ENCODE results near the gene CNTN4. TPM values are rescaled to one million over a fixed set of nuclear protein-coding genes. Genes with fewer than 3 reads are reported as not detected.

Gene CNTN4
- total and polyA plus RNA-seq, 2 of the 8 experiments (the other 6 are each of a cell fraction or from before 2014, with no cell fraction given), result 0.41 to 2.2 TPM

GRCh38 chr3:2236203-2236602 is 137.5 kb downstream of the CNTN4 start:
- no peak overlapping the region for H3K27ac ChIP-seq (ENCODE audit: low read depth, low read length)
- ChIA-PET CTCF (ENCODE audit: partially characterized antibody) (interaction anchor here (1.6 kb wide), 1 partner anchor 15 kb away, joined by 3 read pairs; no protein-coding TSS in a partner anchor), POLR2A (ENCODE audit: partially characterized antibody) (no interaction called here)
- H4K5ac ChIP-seq (ENCODE audit: insufficient read length, low read depth, low read length), result no peak overlapping the region
- no peaks in the 10 kb centered on the region for H3K9me3 ChIP-seq (ENCODE audit: insufficient read depth in 2 of 2, low read depth in 1 of 2, low read length in 1 of 2)
- no peak overlapping the region for H3K14ac ChIP-seq (ENCODE audit: insufficient read length)
- no peak overlapping the region for H3K18ac ChIP-seq (ENCODE audit: extremely low read depth, low read length)
- no peak overlapping the region for H2BK15ac ChIP-seq (ENCODE audit: low read length)
- no peak for DNase-seq (ENCODE audit: low read depth in 1 of 2, low spot score in 2 of 2)
- H3K9ac ChIP-seq (replicated peaks in 1 of 4; ENCODE audit: extremely low read depth in 1 of 4, low read depth in 3 of 4, low read length in 3 of 4), result no peak overlapping the region
- H3K4me3 ChIP-seq (ENCODE audit: extremely low read depth in 1 of 4, insufficient read depth in 2 of 4, low read depth in 3 of 4, low read length in 4 of 4), result no peak overlapping the region
- 93% methylated on average over 4 of the region's 4 CpGs; no CpG with 5 or more reads in 1 of the 2 experiments for WGBS, 2 experiments (ENCODE audit: extremely low coverage in 1 of 2, insufficient coverage in 1 of 2, insufficient read length in 1 of 2, insufficient replicate concordance in 2 of 2, low coverage in 1 of 2, low lambda C conversion rate in 2 of 2, missing lambda C conversion rate in 1 of 2)
- no peak overlapping the region for H2BK120ac ChIP-seq (replicated peaks; ENCODE audit: low read depth, low read length)
- H3K56ac ChIP-seq (replicated peaks; ENCODE audit: insufficient read length, low read depth, low read length), result no peak overlapping the region
- H3K23ac ChIP-seq (ENCODE audit: insufficient read length), result no peak overlapping the region
- FAIRE-seq, result no peak
- no peaks in the 10 kb centered on the region for H3K23me2 ChIP-seq (ENCODE audit: low read depth, low read length)
- H4K8ac ChIP-seq (ENCODE audit: extremely low read depth, insufficient read depth, low read length), result no peak overlapping the region
- no peaks in the 10 kb centered on the region for H3K27me3 ChIP-seq (replicated peaks in 1 of 4; ENCODE audit: control insufficient read depth in 3 of 4, extremely low read depth in 1 of 4, insufficient read depth in 3 of 4, low read length in 3 of 4)
- H3K4me1 ChIP-seq (replicated peaks in 1 of 4; ENCODE audit: control insufficient read depth in 3 of 4, insufficient read depth in 4 of 4, low read length in 3 of 4), result no peaks in the 10 kb centered on the region
- no peaks in the 10 kb centered on the region for H4K20me1 ChIP-seq (replicated peaks in 1 of 2; ENCODE audit: control insufficient read depth in 1 of 2, insufficient read depth in 2 of 2, low read length in 2 of 2)
- H4K91ac ChIP-seq (replicated peaks; ENCODE audit: insufficient read length, low read length), result no peak overlapping the region
- H3K4me2 ChIP-seq (ENCODE audit: insufficient read depth in 1 of 2, low read depth in 2 of 2, low read length in 2 of 2), result no peak overlapping the region
- H2BK12ac ChIP-seq (ENCODE audit: low read depth, low read length), result no peak overlapping the region
- H2BK5ac ChIP-seq (ENCODE audit: low read depth, low read length), result no peak overlapping the region
- no peak overlapping the region for H3K4ac ChIP-seq (replicated peaks; ENCODE audit: insufficient read length, low read depth, low read length)
- no peak overlapping the region for H2BK20ac ChIP-seq (ENCODE audit: low read length)
- no peaks in the 10 kb centered on the region for H3K79me1 ChIP-seq (ENCODE audit: low read depth, low read length)
- H2AFZ ChIP-seq (ENCODE audit: low read length), result no peak overlapping the region
- no peak overlapping the region for H2AK5ac ChIP-seq (ENCODE audit: low read depth, low read length)
- no peaks in the 10 kb centered on the region for H3K79me2 ChIP-seq (ENCODE audit: control insufficient read depth in 1 of 2, insufficient read depth in 2 of 2, low read length in 2 of 2)
- no peaks in the 10 kb centered on the region for H3K36me3 ChIP-seq (ENCODE audit: control insufficient read depth in 2 of 4, insufficient read depth in 4 of 4, low read length in 3 of 4)
- TF ChIP-seq KDM1A (IDR thresholded peaks at IDR 0.05; ENCODE audit: borderline replicate concordance, low read length) (no peak), MAX (IDR thresholded peaks at IDR 0.05) (no peak), KDM4A (IDR thresholded peaks at IDR 0.05; ENCODE audit: low read depth, low read length, severe bottlenecking) (no peak), EZH2 (IDR thresholded peaks at IDR 0.05; ENCODE audit: low read depth, low read length, severe bottlenecking) (no peak), PHF8 (conservative IDR thresholded peaks at IDR 0.05; ENCODE audit: low read depth, low read length) (no peak), SP4 (IDR thresholded peaks at IDR 0.05; ENCODE audit: low read length) (no peak), ATF3 (IDR thresholded peaks at IDR 0.05; ENCODE audit: insufficient read depth, low read depth, low read length) (no peak), RXRA (IDR thresholded peaks at IDR 0.05; ENCODE audit: insufficient read depth, low read depth, low read length) (no peak), BCL11A (IDR thresholded peaks at IDR 0.05; ENCODE audit: low read depth in 2 of 2, low read length in 2 of 2) (no peak), POU5F1 (IDR thresholded peaks at IDR 0.05; ENCODE audit: low read depth, low read length) (no peak), MAFK (IDR thresholded peaks at IDR 0.05; ENCODE audit: low read depth, low read length) (no peak), TBP (IDR thresholded peaks at IDR 0.05; ENCODE audit: low read depth, low read length) (no peak)
- TF ChIP-seq, protein P1, sequence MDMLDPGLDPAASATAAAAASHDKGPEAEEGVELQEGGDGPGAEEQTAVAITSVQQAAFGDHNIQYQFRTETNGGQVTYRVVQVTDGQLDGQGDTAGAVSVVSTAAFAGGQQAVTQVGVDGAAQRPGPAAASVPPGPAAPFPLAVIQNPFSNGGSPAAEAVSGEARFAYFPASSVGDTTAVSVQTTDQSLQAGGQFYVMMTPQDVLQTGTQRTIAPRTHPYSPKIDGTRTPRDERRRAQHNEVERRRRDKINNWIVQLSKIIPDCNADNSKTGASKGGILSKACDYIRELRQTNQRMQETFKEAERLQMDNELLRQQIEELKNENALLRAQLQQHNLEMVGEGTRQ (IDR thresholded peaks at IDR 0.05; ENCODE audit: low read length), result no peak
